Loucy (cell line): Measurements from ENCODE around the gene TLN1.

ENCODE experiments used
- CTCF ChIP-seq: fragments of 200-600 bp; sonication (generic); conservative IDR thresholded peaks from 2 replicates; pipeline ENCODE4 v1.5.1; 2014; ENCODE audit warnings: mild to moderate bottlenecking, antibody characterized with exemption, low read length
- EZH2phosphoT487 ChIP-seq: fragments of 200-600 bp; IDR thresholded peaks from 2 replicates; pipeline ENCODE4 v1.6.1; 2018; ENCODE audit warnings: antibody characterized with exemption, mild to moderate bottlenecking, moderate library complexity, borderline replicate concordance

- TF ChIP-seq CTCF (no peak), EZH2phosphoT487 (no peak)
Measured at GRCh38 chr9:35763803-35764202, 31.8 kb upstream of the TLN1 start.
